Fibroblast of lung (primary cell): ENCODE measurements around the gene TM4SF18. TPM values are rescaled to one million over a fixed set of nuclear protein-coding genes. Genes with fewer than 3 reads are reported as not detected.

ENCODE experiments used
- DNase-seq, 2 donors: peaks; one replicate each; pipeline versions ENCODE4 v3.0.0 to v3.0.0-alpha.2; 2010; ENCODE audit warnings: low read depth in 2 of 2
- H2AFZ ChIP-seq: 2 replicates; pipeline ENCODE4 v1.5.1; 2012; ENCODE audit warnings: low read length, control low read depth, inconsistent platforms
- H3K27ac ChIP-seq: 2 replicates; pipeline ENCODE4 v1.5.1; 2011; ENCODE audit warnings: low read length, control low read depth; ENCODE audit not compliant: insufficient read depth
- H3K27me3 ChIP-seq: 2 replicates; pipeline ENCODE4 v1.5.1; 2011; ENCODE audit warnings: mild to moderate bottlenecking, low read length; ENCODE audit not compliant: control insufficient read depth, insufficient read depth
- H3K36me3 ChIP-seq: 2 replicates; pipeline ENCODE4 v1.5.1; 2011; ENCODE audit warnings: low read length; ENCODE audit not compliant: control insufficient read depth, insufficient read depth
- H3K4me1 ChIP-seq: 2 replicates; pipeline ENCODE4 v1.5.1; 2011; ENCODE audit warnings: low read length; ENCODE audit not compliant: control insufficient read depth, insufficient read depth; ENCODE audit errors: extremely low read depth
- H3K4me2 ChIP-seq: 2 replicates; pipeline ENCODE4 v1.5.1; 2011; ENCODE audit warnings: low read length, control low read depth; ENCODE audit not compliant: insufficient read depth; ENCODE audit errors: extremely low read depth
- H3K4me3 ChIP-seq, 4 experiments: fragments of 200-600 bp in 1 of 4; sonication (generic) in 1 of 4; replicated peaks in 1 of 4; 2 replicates each; pipeline ENCODE4 v1.5.1; 2011 to 2016; ENCODE audit warnings: low read length in 4 of 4, low read depth in 3 of 4, mild to moderate bottlenecking in 3 of 4, control low read depth in 2 of 4, inconsistent platforms in 1 of 4, mixed read lengths in 1 of 4; ENCODE audit not compliant: insufficient read depth in 1 of 4; ENCODE audit errors: control extremely low read depth in 1 of 4
- H3K79me2 ChIP-seq: 2 replicates; pipeline ENCODE4 v1.5.1; 2012; ENCODE audit warnings: mild to moderate bottlenecking, low read length, inconsistent platforms; ENCODE audit not compliant: control insufficient read depth, insufficient read depth
- H3K9ac ChIP-seq: 2 replicates; pipeline ENCODE4 v1.5.1; 2011; ENCODE audit warnings: mild to moderate bottlenecking, low read length, control low read depth; ENCODE audit not compliant: insufficient read depth
- H3K9me3 ChIP-seq: 2 replicates; pipeline ENCODE4 v1.5.1; 2012; ENCODE audit warnings: low read depth, low read length; ENCODE audit not compliant: control insufficient read depth, insufficient read depth
- H4K20me1 ChIP-seq: 2 replicates; pipeline ENCODE4 v1.5.1; 2011; ENCODE audit warnings: low read length; ENCODE audit not compliant: control insufficient read depth, insufficient read depth; ENCODE audit errors: extremely low read depth
- CTCF ChIP-seq, 2 donors: IDR thresholded peaks in 1 of 2; conservative IDR thresholded peaks in 1 of 2; 1 replicate in 1 of 2; 2 replicates in 1 of 2; pipeline ENCODE4 v1.5.1; 2011 to 2012; ENCODE audit warnings: low read length in 2 of 2, control low read depth in 1 of 2, inconsistent platforms in 1 of 2, low read depth in 1 of 2, mild to moderate bottlenecking in 1 of 2
- EZH2 ChIP-seq: IDR thresholded peaks from 2 replicates; pipeline ENCODE4 v1.5.1; 2012; ENCODE audit warnings: low read length, control low read depth, mild to moderate bottlenecking; ENCODE audit errors: missing control alignments
- polyA plus RNA-seq, 2 donors: library from polyadenylated mRNA; depleted of rRNA in 1 of 2; stranded (reverse) in 1 of 2; unstranded in 1 of 2; fragments of >200 nt; gene quantifications; 2 replicates each; pipeline ENCODE4 v1.2.1, GENCODE V29; 2011 to 2012; ENCODE audit warnings: missing spikeins in 1 of 2
- total RNA-seq: library from RNA; depleted of rRNA; stranded (reverse); fragments of >200 nt; gene quantifications from 2 replicates; pipeline ENCODE4 v1.2.1, GENCODE V29; 2014

TM4SF18 gene
- total and polyA plus RNA-seq, 2 donors (not counting 1 experiment from before 2014, with no cell fraction given), result not detected

GRCh38 chr3:149356044-149356592, 22.7 kb upstream of the TM4SF18 start:
- Histone ChIP-seq H3K4me1 (no peaks in the 10 kb centered on the region), H4K20me1 (no peaks in the 10 kb centered on the region), H3K27me3 (no peaks in the 10 kb centered on the region), H3K27ac (no peak overlapping the region), H3K36me3 (no peaks in the 10 kb centered on the region), H3K4me3 (no peak overlapping the region), H3K79me2 (no peaks in the 10 kb centered on the region), H3K9me3 (no peaks in the 10 kb centered on the region), H3K4me2 (no peak overlapping the region), H2AFZ (no peak overlapping the region), H3K9ac (no peak overlapping the region)
- peak in 1 of 2 donors; percentile 56 for DNase-seq
- TF ChIP-seq CTCF (conservative IDR thresholded peaks at IDR 0.05 in 1 of 2, IDR thresholded peaks at IDR 0.05 in 1 of 2; ENCODE audit: low read depth in 1 of 2, low read length in 2 of 2), result no peak
- no peak for TF ChIP-seq EZH2

- TF ChIP-seq EZH2 (no peak), CTCF (conservative IDR thresholded peaks at IDR 0.05 in 1 of 2, IDR thresholded peaks at IDR 0.05 in 1 of 2; ENCODE audit: low read depth in 1 of 2, low read length in 2 of 2) (no peak)
- Histone ChIP-seq H3K4me2 (no peak overlapping the region), H3K4me1 (no peaks in the 10 kb centered on the region), H4K20me1 (no peaks in the 10 kb centered on the region), H3K9ac (no peak overlapping the region), H3K79me2 (no peaks in the 10 kb centered on the region), H2AFZ (no peak overlapping the region), H3K36me3 (no peaks in the 10 kb centered on the region), H3K27me3 (no peaks in the 10 kb centered on the region), H3K27ac (no peak overlapping the region), H3K9me3 (no peaks in the 10 kb centered on the region), H3K4me3 (no peak overlapping the region)
- peak in 1 of 2 donors; percentile 20 for DNase-seq
Measured at GRCh38 chr3:149353581-149354184, 20.2 kb upstream of the TM4SF18 start.

DNA sequence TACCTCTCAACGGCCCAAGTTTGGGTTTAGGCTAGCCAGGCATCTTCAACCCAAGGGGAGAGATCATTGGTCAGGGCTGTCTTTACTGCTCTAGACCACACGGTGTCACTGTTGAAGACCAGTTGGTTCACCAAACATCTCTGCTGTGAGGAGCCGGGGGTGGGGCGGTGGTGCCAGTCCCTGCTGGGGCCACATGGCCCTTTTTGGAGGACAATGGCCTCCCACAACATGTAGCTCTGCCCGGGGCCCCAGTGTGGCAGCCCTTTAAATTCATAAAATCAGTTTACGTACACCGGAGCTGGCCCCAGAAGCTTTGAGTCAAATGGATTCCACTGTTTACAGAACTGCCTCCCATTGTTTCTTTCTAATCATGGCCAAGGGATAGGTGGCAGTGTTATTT, 19.1 kb upstream of the TM4SF18 start:
- no peaks in the 10 kb centered on the region for H3K9me3 ChIP-seq
- no peak overlapping the region for H3K27ac ChIP-seq
- TF ChIP-seq EZH2, result no peak
- peak; percentile 64 to 86 for TF ChIP-seq CTCF (conservative IDR thresholded peaks at IDR 0.05 in 1 of 2, IDR thresholded peaks at IDR 0.05 in 1 of 2; ENCODE audit: low read depth in 1 of 2, low read length in 2 of 2)
- peak; percentile 42 to 68 for DNase-seq
- H3K79me2 ChIP-seq, result no peaks in the 10 kb centered on the region
- H3K27me3 ChIP-seq, result no peaks in the 10 kb centered on the region
- no peak overlapping the region for H2AFZ ChIP-seq
- H3K36me3 ChIP-seq, result no peaks in the 10 kb centered on the region
- no peak overlapping the region for H3K4me3 ChIP-seq
- H3K9ac ChIP-seq, result no peak overlapping the region
- no peaks in the 10 kb centered on the region for H4K20me1 ChIP-seq
- no peak overlapping the region for H3K4me2 ChIP-seq
- no peaks in the 10 kb centered on the region for H3K4me1 ChIP-seq
